SIG-M5 treated with dmso at 0.1 percent for 504 hours (cell line): ENCODE measurements around the gene TTC8.
"Not testable (repeated sequence)": the region's sequence is repeated elsewhere in the genome, so short reads cannot be mapped to it uniquely, and the experiment has no call there.

Experiments used
- DNase-seq: peaks from one replicate; lab custom pipeline; 2025; ENCODE audit not compliant: unreplicated experiment; lab: John Stamatoyannopoulos, UW

Gene TTC8

DNA sequence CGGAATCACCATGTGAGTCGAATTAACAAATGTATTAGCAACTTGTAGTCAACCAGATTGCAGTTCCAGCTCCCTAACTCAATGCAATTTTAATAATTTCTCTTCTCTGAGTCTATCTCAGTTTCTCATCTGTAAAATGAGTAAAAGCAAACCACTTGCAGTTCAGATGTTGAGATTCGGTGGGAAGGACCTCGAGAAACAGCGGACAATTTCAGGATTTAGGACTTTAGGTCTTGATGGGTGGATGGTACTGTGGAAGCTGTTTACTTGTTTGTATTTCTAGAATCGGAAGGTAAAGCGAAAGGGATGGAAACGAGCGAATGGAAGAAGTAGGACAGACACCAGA is 510 bp upstream of the TTC8 start:
- DNase-seq: no peak

DNA sequence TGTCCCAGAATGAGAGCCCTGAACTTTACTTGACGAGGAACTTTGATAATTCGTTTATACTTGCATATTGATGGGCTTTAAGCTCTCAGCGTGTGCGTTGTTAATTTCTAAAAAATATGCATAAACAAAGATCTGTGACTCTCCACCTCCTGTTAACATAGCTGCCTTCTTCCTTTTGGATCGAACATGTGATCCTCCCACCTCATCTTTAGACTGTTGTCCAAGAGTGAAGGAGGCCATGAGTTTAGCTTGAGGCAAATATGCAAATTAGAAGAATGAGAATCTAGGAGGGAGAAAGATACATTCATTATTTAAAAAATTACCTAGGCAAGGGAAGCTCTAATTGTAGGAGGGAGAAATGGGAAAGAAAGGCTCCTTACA is 617 bp downstream of the TTC8 start:
- no peak for DNase-seq

DNA sequence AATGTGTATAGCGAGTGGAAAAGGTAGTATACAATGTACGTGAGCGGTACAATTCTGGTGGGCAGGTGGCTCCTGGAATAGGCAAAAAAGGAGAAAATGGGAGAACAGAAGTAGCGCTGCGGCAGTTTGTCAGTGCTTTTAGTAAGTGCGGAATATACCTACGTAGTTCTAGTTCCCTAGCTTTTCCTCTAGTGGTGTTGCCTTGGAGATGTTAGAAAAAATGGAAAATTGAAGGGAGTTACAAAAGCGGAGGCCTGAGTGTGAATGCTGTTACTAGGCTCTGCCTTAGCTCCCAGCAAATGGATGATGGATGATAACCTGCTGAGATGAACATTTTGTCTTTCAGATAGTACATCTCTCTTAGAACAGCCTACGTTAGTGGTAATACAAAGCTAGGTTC is 1.1 kb downstream of the TTC8 start:
- no peak for DNase-seq

DNA sequence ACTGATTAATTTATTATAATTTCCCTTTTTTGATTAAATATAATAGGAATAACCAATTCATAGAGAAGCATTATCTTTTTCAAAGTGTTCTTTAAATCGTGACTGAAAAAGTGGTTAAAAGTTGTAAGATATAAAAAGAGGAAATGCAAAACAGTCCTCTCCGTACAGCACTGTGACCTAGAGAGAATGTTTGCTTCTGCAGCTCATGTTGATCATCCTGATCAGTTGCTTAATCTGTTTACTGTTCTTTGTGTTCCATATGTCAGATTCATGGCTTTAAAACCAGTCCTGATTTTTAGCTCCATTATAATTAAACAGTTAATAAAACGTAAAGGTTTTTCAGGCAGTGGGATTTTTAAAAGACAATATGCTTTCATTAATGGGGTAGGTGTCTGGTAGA is 4.7 kb downstream of the TTC8 start:
- peak; percentile 56 for DNase-seq

DNA sequence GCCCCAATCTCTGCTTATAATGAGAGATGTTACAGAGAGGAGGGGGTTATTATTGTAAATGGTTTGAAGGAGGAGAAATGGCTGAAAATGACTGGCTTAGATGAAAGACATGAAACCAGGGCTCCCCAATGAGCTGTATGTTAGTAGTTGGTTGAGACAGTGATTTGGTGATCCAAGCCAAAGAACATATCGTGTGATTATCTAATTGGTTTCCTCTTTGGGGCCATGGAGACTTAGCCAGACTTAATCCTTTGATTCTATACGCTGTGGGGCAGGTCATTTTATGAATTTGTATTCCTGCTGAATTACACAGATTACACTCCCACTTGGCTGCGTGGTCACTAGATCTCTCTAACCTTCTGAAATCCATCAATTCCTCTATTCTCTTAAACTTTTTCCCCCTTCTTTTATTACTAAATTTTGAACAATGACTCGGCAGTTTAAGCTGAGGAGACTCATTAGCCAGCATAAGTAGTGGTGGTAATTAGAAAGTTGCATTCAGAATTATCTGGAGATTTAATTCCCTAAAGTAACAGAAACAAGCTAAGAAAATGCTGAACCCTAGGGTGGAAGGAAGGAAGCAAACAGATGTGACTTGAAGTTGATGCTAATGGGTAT is 5.3 kb downstream of the TTC8 start:
- DNase-seq: no peak

DNA sequence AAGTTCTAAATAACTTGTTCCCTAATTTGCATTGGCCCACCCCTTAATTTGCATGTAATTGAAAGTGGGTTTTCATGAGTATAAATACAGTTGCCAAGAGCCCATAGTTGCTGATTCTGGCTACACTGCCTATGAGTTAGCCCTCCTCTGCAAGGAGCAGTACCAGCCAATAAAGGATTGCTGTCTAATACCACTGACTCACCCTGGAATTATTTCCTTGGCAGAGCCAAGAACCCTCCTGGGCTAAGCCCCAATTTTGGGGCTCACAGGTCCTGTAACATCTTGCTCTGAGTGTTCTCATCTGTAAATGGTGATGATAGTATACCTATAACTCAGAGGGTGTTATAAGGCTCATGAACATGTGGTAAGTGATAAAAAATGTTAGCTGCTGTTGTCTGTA is 6.8 kb downstream of the TTC8 start:
- DNase-seq: no peak

DNA sequence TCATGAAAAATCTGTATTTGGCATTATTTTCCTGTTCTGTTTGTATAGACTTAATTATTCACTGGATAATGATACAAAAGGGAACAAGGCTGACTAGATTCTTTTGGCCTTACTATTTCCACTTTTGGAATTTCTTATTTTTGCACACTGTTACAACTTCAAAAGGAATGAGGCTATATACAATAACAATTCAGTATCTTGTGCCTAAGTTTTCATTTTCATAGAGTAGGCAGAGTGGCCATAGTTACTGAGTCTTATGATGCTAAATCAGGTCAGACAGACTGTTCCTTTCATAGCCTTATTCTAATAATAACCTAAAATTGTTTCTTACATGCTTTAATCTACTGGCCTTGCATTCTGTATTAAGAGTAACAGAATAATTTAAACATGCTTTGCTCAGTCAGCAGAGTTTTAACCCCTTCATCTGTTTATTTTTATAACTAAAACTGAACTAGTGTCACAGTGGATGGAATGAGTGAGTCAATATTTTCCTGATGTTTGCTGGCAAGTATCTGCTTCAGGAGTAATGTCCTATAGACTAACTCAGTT is 10.5 kb downstream of the TTC8 start:
- no peak for DNase-seq

DNA sequence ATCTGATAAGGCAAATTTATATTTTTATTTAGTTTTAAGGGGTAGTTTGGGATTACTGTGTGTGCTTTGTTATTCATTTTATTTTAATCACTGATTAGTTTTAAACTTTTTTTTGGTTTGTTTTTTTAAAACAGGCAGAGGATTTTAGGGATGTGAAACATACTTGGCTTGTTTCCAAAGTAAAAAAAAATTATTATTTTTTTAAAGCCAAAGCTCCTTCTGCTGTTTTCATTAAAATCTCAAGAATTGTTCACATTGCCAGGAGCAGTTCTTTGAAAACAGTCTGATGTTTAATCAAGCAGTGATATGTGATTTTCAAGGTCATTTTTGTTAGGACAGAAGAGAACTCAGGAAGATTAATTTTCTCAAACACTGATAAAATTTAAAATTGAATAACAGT is 11.2 kb downstream of the TTC8 start:
- no peak for DNase-seq

DNA sequence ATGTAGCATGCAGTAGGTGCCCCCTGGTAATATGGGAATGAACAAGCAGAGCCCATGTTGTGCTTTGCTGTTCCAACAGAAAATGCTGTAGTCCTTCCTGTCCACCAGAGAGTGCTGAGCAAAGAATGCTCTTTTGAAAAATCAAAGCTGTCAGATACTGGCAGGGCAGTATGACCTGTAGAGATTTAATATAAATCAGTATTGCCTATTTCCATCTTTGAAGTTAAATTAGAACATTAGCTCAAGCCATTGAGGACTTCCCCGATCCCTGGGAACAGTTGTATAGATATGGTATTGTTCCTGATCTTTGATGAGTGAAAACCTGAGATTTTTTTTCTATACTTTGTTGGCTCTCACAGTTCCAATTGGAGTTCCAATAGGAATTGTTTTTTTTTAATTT is 13.0 kb downstream of the TTC8 start:
- DNase-seq: no peak

DNA sequence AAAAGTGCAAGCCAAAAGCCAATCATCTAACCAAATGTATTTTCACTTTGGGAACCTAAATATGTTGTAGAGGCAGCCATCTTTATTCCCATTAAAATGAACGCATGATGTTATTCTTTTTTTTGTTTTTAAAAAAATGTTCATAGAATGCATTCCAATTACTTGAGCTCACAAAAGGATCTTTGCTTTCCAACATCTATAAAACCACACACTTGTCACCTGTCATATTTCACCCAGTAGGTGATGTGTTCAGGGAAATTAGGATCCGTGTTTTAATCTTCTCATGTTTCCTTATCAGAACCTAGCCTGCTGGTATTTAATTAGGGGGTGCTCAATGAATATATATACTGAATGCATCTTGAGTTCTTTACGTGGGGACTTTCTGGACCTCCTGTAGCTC is 13.6 kb downstream of the TTC8 start:
- DNase-seq: no peak

DNA sequence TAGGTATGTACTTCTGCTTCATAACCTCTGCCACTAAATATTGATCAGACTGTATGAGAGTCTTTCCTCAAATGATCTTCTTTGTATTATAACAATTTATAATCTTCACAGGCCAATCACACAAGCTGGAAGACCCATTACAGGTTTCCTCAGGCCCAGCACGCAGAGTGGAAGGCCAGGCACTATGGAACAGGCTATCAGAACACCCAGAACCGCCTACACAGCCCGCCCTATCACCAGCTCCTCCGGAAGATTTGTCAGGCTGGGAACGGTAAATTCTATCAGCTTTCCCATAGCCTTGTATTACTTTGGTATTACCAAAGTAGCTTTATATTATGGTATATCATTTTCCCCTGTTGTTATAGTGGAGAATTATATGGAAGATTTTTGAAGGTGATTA is 16.5 kb downstream of the TTC8 start:
- DNase-seq: no peak

DNA sequence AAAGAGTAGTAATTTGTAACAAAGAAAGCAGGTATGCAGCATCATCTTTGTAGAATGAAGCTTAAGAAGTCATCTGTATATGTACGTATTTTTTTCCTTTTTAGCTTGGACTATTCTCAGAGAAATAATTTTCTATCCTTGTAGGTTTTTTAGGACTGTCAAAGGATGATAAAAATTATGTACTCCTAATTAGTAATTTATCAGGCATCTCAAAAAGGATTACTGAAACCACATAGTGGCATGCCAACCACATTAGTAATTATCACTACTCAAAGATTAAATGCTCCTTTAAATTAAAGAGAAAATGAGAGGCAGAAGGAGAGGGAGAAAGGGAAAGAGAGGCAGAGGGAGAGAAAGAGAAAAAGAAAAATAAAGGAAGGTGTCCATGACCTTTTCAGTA is 17.3 kb downstream of the TTC8 start:
- no peak for DNase-seq

DNA sequence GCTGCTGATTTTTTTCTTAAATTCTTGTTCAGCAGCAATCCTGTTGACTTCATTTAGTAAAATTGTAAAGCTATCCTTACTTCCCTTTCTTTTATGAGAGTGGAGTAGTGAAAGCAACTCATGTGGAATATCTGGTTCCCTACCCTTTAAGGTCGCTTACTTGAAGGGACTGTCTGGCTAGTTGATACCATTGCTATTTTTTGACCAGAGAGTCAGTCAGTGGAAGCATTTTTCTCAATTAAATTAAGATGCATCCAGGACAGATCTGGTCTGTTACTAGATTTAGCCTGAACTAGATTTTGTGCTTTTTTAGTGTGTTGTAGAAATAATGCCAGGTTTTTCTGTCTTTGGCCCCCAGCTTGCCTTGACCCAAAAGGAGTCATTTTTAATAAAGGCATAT is 18.0 kb downstream of the TTC8 start:
- DNase-seq: no peak

DNA sequence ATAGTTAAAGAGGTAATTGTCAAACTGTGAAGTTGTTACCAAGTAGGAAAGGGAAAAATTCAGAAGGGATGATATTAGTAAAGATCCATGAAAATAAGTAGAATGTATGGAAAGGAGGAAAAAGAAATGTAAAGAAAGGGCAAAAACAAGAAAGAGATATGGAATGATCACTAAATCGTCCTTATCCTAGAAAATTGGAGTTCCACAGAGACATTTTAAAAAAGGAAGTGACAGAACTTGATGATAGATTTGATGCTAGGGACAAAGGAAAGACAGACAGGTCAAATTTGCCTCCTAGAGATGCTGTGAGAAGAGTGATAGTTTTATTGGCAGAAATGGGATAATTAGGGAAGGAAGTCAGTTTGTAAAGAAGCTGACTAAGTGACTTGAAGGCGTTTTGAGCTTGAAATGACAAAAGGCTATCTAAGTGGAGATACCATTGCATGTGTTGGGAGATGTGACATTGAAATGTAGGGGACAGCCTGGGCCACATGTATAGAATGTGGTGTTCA is 20.6 kb downstream of the TTC8 start:
- no peak for DNase-seq

DNA sequence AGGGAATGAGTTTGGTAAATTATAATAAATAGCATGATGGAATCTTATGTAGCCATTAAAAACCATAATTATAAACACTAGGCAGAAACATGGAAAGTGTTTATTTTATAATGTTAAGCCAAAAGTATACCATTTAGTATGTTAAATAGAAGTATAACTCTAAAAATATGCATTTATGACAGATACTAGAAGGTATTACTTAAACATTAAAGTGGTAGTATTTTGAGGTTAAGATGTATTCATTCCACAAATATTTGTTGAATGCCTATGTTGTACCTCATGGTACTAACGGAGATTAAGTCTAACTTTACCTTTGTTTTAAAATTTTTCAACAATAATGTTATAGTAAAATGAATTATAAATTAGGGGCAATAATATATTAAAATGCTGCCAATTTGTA is 24.1 kb downstream of the TTC8 start:
- no peak for DNase-seq

DNA sequence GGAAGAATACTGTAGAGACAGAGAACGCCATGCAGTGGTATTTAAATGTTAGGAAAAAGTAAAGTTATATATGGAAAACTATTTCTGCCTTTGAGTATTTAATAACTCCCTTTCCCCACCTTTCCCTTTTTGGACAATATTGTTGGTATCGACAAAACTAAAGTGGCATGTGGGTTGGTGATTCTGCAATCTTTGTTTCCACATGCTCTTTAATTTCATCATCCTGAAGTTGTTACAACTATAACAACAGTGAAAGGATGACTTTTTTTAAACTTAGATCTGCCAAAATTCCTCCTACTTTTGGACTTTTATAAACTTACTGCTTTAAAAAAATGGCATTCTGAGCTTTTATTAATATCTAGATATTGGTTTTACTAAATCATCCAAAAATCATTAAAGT is 25.3 kb downstream of the TTC8 start:
- DNase-seq: peak; percentile 14

DNA sequence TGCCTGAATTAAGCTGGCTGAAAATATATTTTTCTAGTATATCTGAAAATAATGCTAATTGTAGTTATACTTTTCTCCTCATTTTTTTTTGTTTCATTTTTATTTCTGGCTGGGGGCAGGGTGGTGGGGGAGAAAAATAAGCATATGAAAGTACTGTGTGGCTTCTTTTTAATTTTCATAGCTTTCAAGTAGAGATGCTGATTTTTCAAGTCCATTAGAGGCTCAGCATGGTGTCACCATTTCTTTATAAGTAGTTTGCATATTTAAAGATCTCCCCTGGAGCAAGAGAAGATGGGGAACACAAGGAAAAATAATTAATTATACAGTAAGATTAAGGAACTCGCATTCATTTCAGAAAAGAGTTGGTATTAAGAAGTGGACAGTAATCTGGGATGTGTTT is 27.1 kb downstream of the TTC8 start:
- DNase-seq: no peak

DNA sequence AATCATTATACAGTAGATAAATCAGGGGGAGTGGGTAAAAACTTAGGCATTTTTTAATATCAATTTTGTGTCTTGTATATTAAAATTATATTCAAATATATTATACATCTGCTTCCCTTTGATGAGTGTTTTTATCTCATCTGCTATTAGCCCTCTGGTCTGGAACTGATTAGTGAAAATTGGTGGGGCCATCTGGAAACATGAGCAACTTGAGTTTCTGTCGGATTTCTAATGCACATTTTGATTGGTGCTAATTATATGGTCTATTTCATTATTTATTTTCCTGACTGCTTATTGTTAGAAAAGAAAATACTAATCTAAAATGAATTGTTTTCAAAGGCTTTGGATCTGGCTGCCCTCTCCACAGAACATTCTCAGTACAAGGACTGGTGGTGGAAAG is 28.2 kb downstream of the TTC8 start:
- DNase-seq: no peak

DNA sequence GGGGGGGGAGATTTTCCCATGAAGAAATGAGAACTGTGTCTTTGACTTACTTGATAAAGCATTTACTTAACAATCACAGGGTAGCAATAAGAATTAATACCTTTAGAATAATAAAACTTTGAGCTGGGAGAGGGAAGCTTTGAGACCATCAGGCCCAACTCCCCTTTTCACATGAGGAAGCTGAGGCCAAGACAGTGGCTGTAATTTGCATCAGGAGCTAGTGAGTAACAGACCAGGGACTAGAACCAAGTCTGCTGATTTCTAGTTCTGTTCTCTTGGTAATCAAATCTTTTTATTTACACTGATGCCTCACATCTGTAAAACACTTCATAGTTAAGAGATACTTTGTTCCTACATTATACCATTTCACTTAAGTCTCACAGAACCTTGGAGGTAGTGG is 28.7 kb downstream of the TTC8 start:
- no peak for DNase-seq

DNA sequence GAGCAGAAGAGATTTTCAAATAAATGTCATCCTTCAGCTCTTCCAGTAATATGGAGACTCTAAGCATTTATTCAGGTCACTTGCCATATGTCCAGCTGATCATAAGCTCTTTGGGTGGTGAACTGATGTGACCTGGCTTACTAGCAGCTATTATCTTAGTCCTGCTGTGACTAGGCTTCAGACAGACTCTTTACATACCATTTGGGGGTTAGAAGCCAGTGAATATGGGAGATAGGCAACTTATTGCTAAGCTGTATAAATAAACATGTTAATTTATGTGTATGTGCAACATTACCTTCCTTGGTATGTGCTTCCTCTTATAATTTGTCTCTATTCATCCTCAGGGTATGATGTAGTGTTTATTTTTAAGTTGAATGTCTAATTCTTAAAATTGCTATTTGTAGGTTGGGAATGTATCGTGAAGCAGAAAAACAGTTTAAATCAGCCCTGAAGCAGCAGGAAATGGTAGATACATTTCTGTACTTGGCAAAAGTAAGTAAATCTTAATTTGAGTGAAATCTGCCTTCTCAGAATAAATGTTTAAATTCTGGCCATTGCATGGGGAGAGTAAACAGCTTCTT is 32.4 kb downstream of the TTC8 start:
- DNase-seq: no peak

DNA sequence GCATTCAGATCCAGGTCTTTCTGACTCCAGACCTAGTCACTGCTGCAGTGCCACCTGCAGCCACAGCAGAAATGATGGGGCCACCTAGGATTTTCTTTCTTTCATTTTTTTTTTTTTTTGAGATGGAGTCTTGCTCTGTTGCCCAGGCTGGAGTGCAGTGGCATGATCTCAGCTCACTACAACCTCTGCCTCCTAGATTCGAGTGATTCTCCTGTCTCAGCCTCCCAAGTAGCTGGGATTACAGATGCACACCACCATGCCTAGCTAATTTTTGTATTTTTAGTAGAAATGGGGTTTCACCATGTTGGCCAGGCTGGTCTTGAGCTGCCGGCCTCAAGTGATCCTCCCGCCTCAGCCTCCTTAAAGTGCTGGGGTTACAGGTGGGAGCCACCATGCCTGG is 33.4 kb downstream of the TTC8 start:
- DNase-seq: not testable (repeated sequence)

DNA sequence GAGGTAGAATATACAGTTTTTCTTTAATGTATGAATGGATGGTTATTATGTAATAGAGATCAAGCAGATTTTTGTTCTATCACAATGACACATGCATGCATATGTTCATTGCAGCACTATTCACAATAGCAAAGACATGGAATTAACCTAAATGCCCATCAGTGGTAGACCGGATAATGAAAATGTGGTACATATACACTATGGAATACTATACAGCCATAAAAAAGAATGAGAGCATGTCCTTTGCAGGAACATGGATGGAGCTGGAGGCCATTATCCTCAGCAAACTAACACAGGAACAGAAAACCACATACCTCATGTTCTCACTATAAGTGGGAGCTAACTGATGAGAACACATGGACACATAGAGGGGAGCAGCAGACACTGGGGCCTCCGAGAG is 34.7 kb downstream of the TTC8 start:
- DNase-seq: not testable (repeated sequence)

DNA sequence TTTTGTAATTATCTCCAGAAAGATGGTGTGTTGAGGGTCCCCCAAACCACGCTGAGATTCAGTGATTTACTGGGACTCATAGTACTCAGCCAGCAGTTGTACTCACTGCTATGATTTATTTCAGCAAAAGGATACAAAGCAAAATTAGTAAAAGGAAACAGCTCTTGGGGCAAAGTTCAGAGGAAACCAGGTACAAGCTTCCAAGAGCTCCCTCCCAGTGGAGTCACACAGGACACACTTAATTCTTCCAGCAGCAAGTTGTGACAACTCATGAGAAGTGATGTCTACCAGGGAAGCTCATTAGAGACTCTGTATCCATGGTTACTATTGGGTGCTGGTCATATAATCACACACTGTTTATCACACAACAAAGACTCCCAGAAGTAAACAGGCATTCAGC is 38.7 kb downstream of the TTC8 start:
- no peak for DNase-seq
